Endothelial cell of umbilical vein (primary cell): ENCODE measurements around the gene CDYL. TPM values are rescaled to one million over a fixed set of nuclear protein-coding genes. Genes with fewer than 3 reads are reported as not detected.

ENCODE experiments used
- BruUV-seq: library from RNA; stranded (reverse); fragments of 400-500 nt; replicated peaks from 2 replicates; lab custom pipeline; 2021; lab: Mats Ljungman, UMichigan
- CTCF ChIA-PET: fragments of 300-600, 350-600 bp; sonication (Branson Sonifier 250); formaldehyde crosslinking; loops from one replicate; lab custom pipeline; 2021; ENCODE audit warnings: antibody characterized with exemption, inconsistent platforms; lab: Charles Lee
- POLR2A ChIA-PET: fragments of 300-600, 350-600 bp; sonication (Branson Sonifier 250); formaldehyde crosslinking; loops from one replicate; lab custom pipeline; 2021; ENCODE audit warnings: antibody characterized with exemption, inconsistent platforms; lab: Charles Lee
- DNase-seq: peaks from one replicate; pipeline ENCODE4 v3.0.0-alpha.2; 2011; ENCODE audit warnings: low read depth, low spot score
- FAIRE-seq: peaks from 2 replicates; lab custom pipeline; 2011; peaks lifted over from hg19 to GRCh38; lab: Jason Lieb, UNC
- H2AFZ ChIP-seq: 2 replicates; pipeline ENCODE4 v1.6.0; 2012; ENCODE audit warnings: low read depth, low read length, control low read depth, inconsistent platforms
- H3K27ac ChIP-seq: 2 replicates; pipeline ENCODE4 v1.5.1; 2011; ENCODE audit warnings: low read depth, mild to moderate bottlenecking, control low read depth, low read length, moderate library complexity; ENCODE audit not compliant: insufficient read depth
- H3K27me3 ChIP-seq, 2 experiments: 2 replicates each; pipeline versions ENCODE4 v1.6.0 to v1.6.1; 2011; ENCODE audit warnings: low read length in 2 of 2, mixed read lengths in 1 of 2; ENCODE audit not compliant: control insufficient read depth in 2 of 2, insufficient read depth in 2 of 2
- H3K36me3 ChIP-seq, 2 experiments: 2 replicates in 1 of 2; 3 replicates in 1 of 2; pipeline ENCODE4 v1.5.1; 2011; ENCODE audit warnings: low read length in 2 of 2, mild to moderate bottlenecking in 1 of 2, moderate library complexity in 1 of 2; ENCODE audit not compliant: control insufficient read depth in 2 of 2, insufficient read depth in 2 of 2; ENCODE audit errors: extremely low read depth in 1 of 2
- H3K4me1 ChIP-seq: 3 replicates; pipeline ENCODE4 v1.5.1; 2011; ENCODE audit warnings: mild to moderate bottlenecking, low read length; ENCODE audit not compliant: control insufficient read depth, insufficient read depth; ENCODE audit errors: extremely low read depth
- H3K4me2 ChIP-seq: 2 replicates; pipeline ENCODE4 v1.6.1; 2011; ENCODE audit warnings: low read length, control low read depth, mixed read lengths; ENCODE audit not compliant: insufficient read depth
- H3K4me3 ChIP-seq, 3 experiments: fragments of 200-600 bp in 1 of 3; sonication (generic), shearing (Covaris generic) in 1 of 3; replicated peaks in 1 of 3; 2 replicates each; pipeline ENCODE4 v1.5.1; 2011 to 2016; ENCODE audit warnings: control low read depth in 3 of 3, low read length in 3 of 3, mild to moderate bottlenecking in 2 of 3, inconsistent platforms in 1 of 3, low read depth in 1 of 3, moderate library complexity in 1 of 3; ENCODE audit not compliant: insufficient read depth in 1 of 3
- H3K79me2 ChIP-seq: 2 replicates; pipeline ENCODE4 v1.6.0; 2012; ENCODE audit warnings: low read length, inconsistent platforms; ENCODE audit not compliant: control insufficient read depth, insufficient read depth
- H3K9ac ChIP-seq: replicated peaks from 2 replicates; pipeline ENCODE3; 2011; ENCODE audit warnings: low read length, control low read depth; ENCODE audit not compliant: insufficient read depth; ENCODE audit errors: extremely low read depth
- H3K9me1 ChIP-seq: replicated peaks from 3 replicates; pipeline ENCODE4 v1.6.0; 2011; ENCODE audit warnings: mild to moderate bottlenecking, low read length; ENCODE audit not compliant: control insufficient read depth, insufficient read depth; ENCODE audit errors: extremely low read depth
- H3K9me3 ChIP-seq: replicated peaks from 2 replicates; pipeline ENCODE4 v1.5.1; 2012; ENCODE audit warnings: low read length, inconsistent platforms; ENCODE audit not compliant: control insufficient read depth, insufficient read depth
- H4K20me1 ChIP-seq: replicated peaks from 2 replicates; pipeline ENCODE3; 2011; ENCODE audit warnings: mild to moderate bottlenecking, low read length; ENCODE audit not compliant: control insufficient read depth, insufficient read depth; ENCODE audit errors: extremely low read depth
- EZH2 ChIP-seq: IDR thresholded peaks from 2 replicates; pipeline ENCODE4 v1.6.1; 2012; ENCODE audit warnings: borderline replicate concordance, low read depth, mild to moderate bottlenecking, moderate library complexity, low read length, inconsistent platforms; ENCODE audit not compliant: severe bottlenecking
- FOS ChIP-seq: IDR thresholded peaks from 2 replicates; pipeline ENCODE4 v1.6.1; 2011; ENCODE audit warnings: mild to moderate bottlenecking, low read length, moderate library complexity, borderline replicate concordance; ENCODE audit not compliant: insufficient read depth
- GATA2 ChIP-seq: IDR thresholded peaks from 2 replicates; pipeline ENCODE4 v1.7.0; 2011; ENCODE audit warnings: low read depth, mild to moderate bottlenecking, moderate library complexity, mixed read lengths, low read length; ENCODE audit not compliant: insufficient read length, insufficient read depth
- JUN ChIP-seq: IDR thresholded peaks from 2 replicates; pipeline ENCODE4 v1.6.1; 2011; ENCODE audit warnings: borderline replicate concordance, low read depth; ENCODE audit not compliant: insufficient read length, insufficient read depth
- MYC ChIP-seq: IDR thresholded peaks from one replicate; pipeline ENCODE4 v1.6.1; 2011; ENCODE audit warnings: mild to moderate bottlenecking, low read depth, low read length
- POLR2A ChIP-seq: IDR thresholded peaks from 2 replicates; pipeline ENCODE4 v1.6.1; 2012; ENCODE audit warnings: low read depth, mild to moderate bottlenecking, control low read depth, low read length
- POLR2AphosphoS5 ChIP-seq: IDR thresholded peaks from 2 replicates; pipeline ENCODE4 v1.6.1; 2012; ENCODE audit warnings: low read depth, mild to moderate bottlenecking, control low read depth, low read length, moderate library complexity; ENCODE audit not compliant: insufficient read depth
- dilution Hi-C: fragments of 300-500 bp; cut with MboI; formaldehyde crosslinking; loops from one replicate; pipeline ENCODE4 v1.15.0; 2019; ENCODE audit warnings: low sequenced_read_pairs; ENCODE audit not compliant: extremely low pct_ligation_motif_present
- intact Hi-C: fragments of 100-400 bp; cut with micrococcal nuclease; formaldehyde crosslinking; loops from one replicate; pipeline ENCODE4 v1.10.0; 2022
- polyA plus RNA-seq, 4 experiments: library from polyadenylated mRNA; depleted of rRNA in 3 of 4; stranded (reverse) in 3 of 4; unstranded in 1 of 4; fragments of >200 nt; gene quantifications; 2 replicates each; pipeline versions ENCODE4 v1.2.1 to v1.2.3, GENCODE V29; 2011 to 2012; ENCODE audit warnings: missing spikeins in 1 of 4
- total RNA-seq: library from RNA; stranded (reverse); gene quantifications from 2 replicates; pipeline ENCODE4 v1.2.3, GENCODE V29; 2021
- TF ChIP-seq, protein P1 (sequence below): IDR thresholded peaks from 2 replicates; pipeline ENCODE4 v1.6.1; 2011; ENCODE audit not compliant: insufficient read depth, insufficient read length
- TF ChIP-seq, protein P2 (sequence below), 2 donors: IDR thresholded peaks; 1 replicate in 1 of 2; 2 replicates in 1 of 2; pipeline ENCODE4 v1.5.1; 2011; ENCODE audit warnings: low read length in 2 of 2, mild to moderate bottlenecking in 2 of 2, moderate library complexity in 2 of 2, control low read depth in 1 of 2, inconsistent platforms in 1 of 2, low read depth in 1 of 2; ENCODE audit not compliant: insufficient read depth in 1 of 2; ENCODE audit errors: extremely low read depth in 1 of 2

The CDYL gene
- total and polyA plus RNA-seq, 2 donors (not counting 3 experiments of a cell fraction or from before 2014, with no cell fraction given) = 10.2 to 35.6 TPM

DNA sequence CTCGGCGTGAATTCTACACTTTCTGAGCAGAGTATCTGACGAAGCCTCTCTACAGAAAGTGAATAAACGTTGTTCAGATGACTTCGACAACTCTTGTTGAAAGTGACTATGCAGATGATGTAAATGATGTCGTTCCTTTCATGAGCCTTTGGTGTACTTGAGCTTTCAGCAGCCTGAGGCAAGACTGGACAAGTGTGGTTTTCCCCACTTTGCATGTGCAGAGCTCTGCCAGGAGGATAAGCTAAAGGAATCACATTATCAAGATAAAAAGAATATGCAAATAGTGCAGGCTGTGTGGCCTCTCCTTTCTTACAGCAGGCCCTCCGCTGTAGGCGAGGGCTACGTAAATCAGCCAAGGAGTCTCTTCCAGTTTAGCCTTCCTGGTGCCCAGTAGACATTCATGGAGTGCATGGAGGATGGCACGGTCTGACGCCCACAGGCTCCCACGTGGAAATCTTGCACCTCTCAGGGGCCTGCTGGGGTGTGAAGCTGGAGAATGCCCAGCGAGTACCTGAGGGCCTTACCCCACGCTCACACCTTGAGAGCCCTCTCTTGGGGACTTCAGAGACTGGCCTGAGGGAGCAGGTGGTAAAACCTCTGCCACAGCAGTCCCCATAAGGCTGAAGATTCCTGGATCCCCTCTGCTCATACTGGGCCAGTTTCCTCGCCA, 172.7 kb downstream of the CDYL start:
- Histone ChIP-seq H3K27me3 (no peaks in the 10 kb centered on the region), H3K9ac (no peak overlapping the region), H3K36me3 (peaks cover 0 to 5% of the 10 kb centered on the region in 2 experiments), H2AFZ (no peak overlapping the region), H3K27ac (no peak overlapping the region), H3K4me1 (no peaks in the 10 kb centered on the region), H3K79me2 (no peaks in the 10 kb centered on the region), H3K9me1 (no peaks in the 10 kb centered on the region), H4K20me1 (no peaks in the 10 kb centered on the region), H3K9me3 (no peaks in the 10 kb centered on the region), H3K4me2 (no peak overlapping the region), H3K4me3 (no peak overlapping the region)
- CTCF ChIA-PET = no interaction called here
- dilution Hi-C loops (no loop called here), intact Hi-C loops (no loop called here)
- TF ChIP-seq JUN = no peak
- no peak for TF ChIP-seq POLR2A
- TF ChIP-seq FOS = no peak
- POLR2A ChIA-PET = no interaction called here
- no TSS peak for BruUV-seq
- FAIRE-seq (no peak), DNase-seq (no peak)

DNA sequence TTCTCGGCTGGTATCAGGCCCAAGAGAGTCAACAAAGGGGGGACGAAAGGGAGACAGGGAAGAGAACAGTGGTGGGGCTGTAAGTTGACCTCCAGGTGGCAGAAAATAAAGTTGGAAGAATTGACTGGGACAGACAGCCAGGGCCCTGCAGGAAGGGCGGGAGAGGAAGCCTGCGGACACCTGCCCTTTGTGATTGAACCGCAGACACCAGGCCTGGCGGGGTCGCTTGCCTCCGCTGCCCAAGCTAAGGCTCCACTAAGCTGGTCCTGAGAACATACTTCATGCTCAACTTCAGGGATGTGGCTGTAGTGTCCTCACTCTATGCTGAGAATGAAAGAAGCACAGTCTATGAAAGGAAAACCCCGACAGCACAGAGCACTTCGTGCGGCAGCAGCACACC, 173.9 kb downstream of the CDYL start:
- no peak overlapping the region for H3K27ac ChIP-seq
- H3K9ac ChIP-seq = no peak overlapping the region
- TF ChIP-seq JUN (no peak), EZH2 (no peak), FOS (no peak), POLR2A (no peak), MYC (no peak), GATA2 (no peak), POLR2AphosphoS5 (no peak)
- TF ChIP-seq, protein P1, sequence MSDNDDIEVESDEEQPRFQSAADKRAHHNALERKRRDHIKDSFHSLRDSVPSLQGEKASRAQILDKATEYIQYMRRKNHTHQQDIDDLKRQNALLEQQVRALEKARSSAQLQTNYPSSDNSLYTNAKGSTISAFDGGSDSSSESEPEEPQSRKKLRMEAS = no peak
- TF ChIP-seq, protein P2, sequence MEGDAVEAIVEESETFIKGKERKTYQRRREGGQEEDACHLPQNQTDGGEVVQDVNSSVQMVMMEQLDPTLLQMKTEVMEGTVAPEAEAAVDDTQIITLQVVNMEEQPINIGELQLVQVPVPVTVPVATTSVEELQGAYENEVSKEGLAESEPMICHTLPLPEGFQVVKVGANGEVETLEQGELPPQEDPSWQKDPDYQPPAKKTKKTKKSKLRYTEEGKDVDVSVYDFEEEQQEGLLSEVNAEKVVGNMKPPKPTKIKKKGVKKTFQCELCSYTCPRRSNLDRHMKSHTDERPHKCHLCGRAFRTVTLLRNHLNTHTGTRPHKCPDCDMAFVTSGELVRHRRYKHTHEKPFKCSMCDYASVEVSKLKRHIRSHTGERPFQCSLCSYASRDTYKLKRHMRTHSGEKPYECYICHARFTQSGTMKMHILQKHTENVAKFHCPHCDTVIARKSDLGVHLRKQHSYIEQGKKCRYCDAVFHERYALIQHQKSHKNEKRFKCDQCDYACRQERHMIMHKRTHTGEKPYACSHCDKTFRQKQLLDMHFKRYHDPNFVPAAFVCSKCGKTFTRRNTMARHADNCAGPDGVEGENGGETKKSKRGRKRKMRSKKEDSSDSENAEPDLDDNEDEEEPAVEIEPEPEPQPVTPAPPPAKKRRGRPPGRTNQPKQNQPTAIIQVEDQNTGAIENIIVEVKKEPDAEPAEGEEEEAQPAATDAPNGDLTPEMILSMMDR (IDR thresholded peaks at IDR 0.05; ENCODE audit: extremely low read depth in 1 of 2, insufficient read depth in 1 of 2, low read depth in 1 of 2, low read length in 2 of 2) = no peak
- H3K4me2 ChIP-seq = no peak overlapping the region
- no peak for FAIRE-seq
- BruUV-seq = no TSS peak
- dilution Hi-C loops (no loop called here), intact Hi-C loops (no loop called here)
- peaks cover 0 to 2% of the 10 kb centered on the region in 2 experiments for H3K36me3 ChIP-seq
- H3K9me3 ChIP-seq = no peaks in the 10 kb centered on the region
- no peak overlapping the region for H2AFZ ChIP-seq
- no peaks in the 10 kb centered on the region for H4K20me1 ChIP-seq
- H3K27me3 ChIP-seq = no peaks in the 10 kb centered on the region
- no peaks in the 10 kb centered on the region for H3K4me1 ChIP-seq
- H3K79me2 ChIP-seq = no peaks in the 10 kb centered on the region
- no peak overlapping the region for H3K4me3 ChIP-seq
- ChIA-PET CTCF (no interaction called here), POLR2A (no interaction called here)
- DNase-seq = no peak
- H3K9me1 ChIP-seq = no peaks in the 10 kb centered on the region
